T1000 (cell line): ENCODE data around the gene MRPS18A.

ENCODE experiments used
- DNase-seq: peaks from one replicate; lab custom pipeline; 2025; ENCODE audit warnings: mixed read lengths; lab: John Stamatoyannopoulos, UW

MRPS18A gene

DNA sequence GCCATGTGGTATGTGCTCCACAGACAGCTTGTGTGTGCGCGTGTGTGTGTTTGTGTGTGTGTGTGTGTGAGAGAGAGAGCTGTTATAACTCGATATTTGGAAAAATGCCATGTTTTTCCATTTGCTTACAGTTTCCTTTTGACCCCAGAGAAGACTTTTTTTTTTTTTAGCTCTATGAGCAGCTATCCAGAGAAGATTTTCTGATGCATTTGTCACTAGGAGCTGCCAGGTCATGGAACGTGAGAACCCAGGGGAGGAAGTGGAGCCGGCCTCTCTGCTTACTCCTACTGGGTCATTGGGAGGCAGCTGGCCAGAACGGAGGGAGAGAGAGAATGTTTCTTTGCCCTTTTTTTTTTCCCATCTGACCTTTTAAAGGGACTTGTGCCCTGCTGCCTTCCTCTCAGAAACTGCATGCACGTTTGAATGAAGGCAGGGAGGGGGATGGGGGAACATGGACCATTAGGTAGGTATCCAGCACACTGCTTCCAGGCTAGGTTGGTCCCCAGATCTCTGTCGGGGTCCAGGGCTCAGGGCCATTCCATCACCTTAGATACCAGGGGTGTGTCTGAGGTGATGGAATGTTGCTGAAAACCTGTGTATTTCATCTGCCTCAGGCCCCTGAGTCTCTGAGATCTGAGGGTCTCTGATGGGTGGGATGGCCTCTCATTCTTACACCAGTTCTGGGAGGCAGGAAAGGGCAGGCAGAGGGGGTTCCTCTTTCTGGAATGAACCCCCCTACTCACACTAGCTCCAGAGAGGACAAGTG is 11.2 kb upstream of the MRPS18A start:
- no peak for DNase-seq

DNA sequence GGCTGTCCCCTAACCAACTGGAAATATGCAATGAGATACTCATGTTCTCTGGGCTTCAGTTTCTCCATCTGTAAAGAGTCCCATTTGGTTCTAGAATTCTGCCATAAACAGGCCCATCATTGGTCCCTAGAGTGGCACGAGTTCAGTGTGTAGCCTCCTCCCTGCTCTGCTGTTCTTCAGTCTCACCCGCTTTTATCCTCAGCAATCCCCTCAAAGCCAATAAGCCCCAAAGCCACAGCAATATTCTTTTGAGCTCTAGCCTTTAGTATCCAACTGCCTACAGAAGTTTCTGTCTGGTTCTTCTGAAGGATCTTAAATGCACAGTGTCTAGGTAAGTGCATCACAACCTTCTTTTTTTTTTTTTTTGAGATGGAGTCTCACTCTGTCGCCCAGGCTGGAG is 9.8 kb upstream of the MRPS18A start:
- DNase-seq, result no peak

DNA sequence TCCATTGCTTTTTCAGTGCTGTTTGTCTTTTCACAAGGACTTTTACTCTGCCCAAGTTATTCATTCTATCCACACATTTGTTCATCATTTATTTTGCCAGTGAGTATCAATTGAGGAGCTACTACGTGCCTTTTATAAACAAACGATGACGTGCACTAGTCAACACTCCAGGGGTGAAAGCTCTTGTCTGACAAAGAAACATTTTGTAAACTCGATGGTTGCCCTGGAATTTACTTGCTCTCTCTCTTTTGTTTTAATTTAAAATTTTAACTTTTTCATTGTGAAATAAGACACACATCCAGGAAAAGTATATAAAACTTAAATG is 8.3 kb upstream of the MRPS18A start:
- DNase-seq, result no peak

DNA sequence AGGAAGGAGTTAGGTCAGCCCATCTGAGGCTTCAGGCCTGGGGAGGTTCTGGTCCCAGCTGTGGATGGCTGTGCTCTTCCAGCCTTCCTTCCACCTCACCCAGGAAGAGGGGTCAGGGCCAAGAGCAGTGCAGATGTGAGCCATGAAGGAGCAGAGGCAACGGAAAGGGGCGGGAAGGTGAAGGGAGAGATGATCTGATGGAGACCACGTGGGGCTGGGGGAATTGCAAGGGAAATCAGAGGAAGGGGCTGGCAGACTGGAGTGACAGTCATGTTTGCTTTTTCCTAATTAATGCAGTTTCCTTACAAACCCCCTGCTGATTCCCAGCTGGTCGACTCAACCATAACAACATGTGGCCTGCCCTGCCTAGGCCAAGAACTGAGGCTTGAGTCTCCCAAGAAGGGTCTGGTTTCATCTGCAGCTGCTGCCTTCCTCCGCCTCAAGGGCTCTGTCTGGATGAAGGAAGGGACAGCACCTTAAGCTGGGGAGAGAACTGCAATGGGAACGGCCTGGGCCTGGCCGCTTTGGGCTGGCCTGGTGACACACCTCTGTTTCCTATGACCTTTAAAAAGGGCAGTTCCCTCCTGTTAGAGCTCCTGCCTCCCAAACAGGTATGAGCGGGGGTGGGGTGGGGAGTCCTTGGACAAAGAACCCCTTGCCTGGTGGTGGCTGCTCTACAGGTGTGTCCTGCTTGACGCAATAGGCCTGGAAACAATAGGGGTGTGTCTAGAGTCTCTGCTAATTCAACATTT is 7.8 kb upstream of the MRPS18A start:
- no peak for DNase-seq

DNA sequence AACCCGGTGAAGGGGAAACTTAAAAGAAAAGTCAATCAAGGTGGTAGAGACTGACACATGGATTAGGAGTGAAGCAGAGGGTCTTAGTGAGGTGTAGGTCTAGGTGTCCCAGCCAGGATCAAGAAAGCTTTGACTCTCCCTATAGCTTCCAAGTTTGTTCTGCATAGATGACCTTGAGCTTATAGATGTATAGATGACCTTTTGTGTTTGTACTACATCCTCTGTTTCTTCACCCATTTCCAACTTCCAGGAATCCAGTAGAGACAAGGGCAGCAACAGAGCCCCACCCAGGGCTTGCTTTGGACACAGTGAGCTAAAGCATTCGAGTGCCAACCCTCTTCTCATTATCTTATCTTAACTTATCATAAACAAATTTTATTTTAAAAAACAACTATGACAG is 1.8 kb upstream of the MRPS18A start:
- DNase-seq, result no peak

DNA sequence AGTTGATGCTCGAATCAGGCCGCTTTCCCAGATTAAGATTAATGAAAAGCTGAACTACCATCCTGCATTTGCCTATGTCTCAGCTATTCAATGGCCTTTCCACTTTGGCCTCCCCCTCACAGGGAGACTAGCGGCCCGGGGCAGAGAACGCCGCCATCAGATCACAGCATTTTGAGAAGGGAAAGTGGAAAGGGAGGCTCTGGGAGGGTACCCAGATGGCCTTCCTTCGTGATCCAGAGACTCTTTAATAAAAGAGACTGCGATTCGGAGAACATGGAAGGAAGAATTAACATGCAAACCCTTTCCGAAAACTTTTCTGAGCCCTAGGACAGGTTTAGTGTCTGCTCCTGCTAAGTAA is 533 bp downstream of the MRPS18A start:
- DNase-seq, result no peak

DNA sequence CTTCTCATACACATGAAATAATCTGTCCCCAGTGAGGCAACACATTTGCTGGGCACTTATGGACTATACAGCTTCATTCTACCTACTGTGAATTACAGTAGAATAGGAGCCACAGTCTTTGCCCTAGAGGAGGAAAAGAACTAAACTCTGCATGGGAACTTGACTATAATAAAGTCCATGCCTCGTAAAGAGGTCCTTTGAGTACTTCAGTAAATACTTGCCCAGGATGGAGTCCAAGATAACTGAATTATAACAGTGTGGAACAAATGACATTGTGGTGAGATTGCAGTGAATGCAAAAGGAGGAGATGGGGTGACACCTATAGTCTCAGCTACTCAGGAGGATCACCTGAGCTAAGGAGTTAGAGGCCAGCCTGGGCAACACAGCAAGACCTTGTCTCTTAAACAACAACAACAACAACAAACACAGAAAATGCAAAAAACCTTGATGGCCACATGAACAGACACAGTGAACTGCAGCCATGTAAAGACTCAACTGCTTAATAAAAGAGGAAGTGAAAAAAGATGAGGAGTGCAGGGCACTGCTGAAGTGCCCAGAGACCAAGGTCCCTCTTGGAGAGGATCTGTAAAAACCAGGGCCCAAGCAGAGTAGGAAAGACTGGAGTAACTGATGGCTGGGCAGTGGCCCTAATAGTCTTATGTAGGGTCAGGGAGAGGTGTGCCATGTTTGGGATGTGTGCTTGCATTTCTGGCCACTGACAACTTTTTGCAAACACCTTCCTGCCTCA is 3.7 kb downstream of the MRPS18A start:
- DNase-seq, result no peak

DNA sequence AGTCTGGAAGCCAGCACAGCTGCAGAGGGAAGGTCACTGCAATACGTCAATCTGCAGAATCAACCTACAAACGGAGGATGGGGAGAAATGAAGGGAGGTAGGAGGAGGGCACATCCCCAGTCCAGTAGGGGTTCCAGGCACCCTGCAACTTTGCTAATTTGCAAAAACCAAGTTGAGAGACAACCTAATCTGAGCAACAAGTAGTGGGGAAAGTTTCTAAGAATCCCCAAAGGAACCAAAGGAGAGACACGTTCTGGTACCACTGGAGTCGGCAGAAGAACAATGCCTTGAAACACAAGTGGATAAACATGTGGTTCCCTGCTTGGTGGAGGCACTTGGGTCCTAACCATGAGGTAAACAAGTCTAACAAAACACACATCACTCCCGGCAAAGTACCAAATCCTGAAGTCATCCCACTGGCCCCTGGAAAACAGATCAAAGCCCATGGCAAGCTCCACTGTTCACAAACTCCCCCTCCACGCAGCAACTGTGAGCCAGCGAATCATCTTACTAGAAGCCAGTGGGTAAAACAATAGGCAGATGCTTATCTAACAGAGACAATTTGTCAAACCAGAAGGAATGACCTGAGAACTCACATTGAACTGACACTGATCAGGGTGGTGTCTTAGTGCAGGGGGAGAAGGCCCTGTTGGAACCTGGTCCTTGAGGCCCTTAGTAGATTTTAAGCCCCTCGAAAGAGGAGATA is 4.7 kb downstream of the MRPS18A start:
- DNase-seq, result no peak

DNA sequence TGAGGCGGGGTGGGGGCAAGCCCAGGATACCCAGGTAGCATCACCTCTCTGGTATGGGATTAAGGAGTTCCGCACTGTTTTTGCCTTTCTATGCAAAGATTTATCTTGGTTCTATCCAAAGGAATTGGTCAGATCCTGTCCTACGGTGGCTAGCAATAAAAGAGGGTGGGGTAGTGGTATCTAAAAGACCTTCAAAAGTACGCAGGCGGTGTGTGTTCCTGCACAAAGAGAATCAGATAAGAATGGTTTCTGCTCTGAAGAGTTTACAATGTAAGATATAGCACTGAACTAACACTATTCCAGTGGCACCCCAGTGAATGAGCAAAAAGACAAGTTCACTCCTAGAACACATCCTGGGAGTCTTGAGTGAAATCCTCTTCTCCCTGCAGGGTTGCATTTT is 6.3 kb downstream of the MRPS18A start:
- no peak for DNase-seq

DNA sequence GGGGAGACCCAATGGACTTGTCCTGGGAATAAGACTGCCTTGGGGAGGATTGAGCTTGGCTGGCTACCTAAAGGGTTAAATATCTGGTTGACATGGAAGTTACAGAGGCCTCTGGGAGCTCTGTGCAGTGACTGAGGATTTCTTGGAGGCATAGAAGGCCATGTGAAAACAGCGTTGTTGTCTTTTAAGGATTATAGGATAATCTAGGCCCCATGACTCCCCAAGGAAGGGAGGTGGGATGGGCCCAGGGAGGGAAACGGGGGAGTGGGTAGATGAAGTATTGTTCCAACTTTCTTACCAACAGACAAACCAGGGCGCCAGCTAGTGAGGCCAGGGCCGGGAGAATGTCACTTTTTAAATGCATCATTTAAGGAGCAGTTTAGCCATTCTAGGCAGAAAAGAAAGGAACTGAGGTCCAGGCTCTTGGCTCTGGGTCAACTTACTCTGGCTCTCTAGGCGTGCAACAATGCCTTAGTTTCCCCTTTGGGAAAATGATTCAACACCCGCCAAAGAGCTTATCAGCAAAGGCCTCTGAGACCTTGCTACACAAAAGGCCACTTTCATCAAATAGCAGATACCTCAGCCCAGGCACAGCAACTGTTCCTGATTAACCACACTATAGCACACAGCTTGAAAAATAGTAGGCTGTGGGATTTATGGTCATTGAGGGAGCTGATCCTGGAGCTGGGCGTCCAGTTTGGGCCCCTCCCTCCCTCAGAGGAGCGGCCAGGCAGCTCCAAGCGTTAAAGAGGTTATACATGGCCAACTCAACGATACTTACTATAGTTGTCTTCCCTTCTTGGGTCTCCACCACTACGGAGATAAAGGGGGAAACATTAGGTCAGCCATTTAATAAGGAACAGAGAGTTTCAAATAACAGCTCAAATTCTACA is 7.0 kb downstream of the MRPS18A start:
- no peak for DNase-seq

DNA sequence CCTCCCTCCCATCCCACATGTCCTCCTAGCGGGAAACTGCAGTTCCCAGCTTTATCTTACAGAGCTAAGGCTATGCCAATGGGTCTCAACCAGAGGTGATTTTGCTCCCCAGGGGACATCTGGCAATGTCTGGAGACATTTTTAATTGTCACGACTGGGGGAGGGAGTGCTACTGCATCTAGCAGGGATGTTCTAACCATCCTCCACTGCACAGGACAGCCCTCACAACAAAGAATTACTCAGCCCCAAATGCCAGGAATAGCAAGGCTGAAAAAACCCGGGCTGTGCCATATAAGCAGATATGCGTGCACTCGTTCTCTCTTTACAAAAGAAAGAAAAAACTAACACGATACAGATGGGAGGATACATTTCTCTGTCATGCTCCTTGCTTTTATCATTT is 8.5 kb downstream of the MRPS18A start:
- no peak for DNase-seq

DNA sequence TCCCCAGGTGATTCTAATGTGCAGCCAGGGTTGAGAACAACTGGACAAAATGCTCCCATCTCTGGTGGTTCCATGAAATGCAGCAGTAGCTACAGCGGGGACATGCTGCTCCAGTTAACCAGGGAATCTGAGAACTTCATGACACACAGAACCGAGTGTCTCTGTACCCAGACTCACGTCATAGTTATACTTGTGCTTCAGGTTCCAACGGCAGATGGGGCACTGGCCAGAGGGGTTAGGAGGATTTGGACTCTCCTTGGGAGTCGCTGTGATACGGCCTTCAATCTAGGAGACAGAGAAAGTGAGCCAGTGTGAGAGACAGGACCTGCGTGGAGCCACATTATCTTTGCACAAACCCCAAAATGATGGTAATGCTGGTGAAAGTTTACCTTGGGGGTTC is 9.2 kb downstream of the MRPS18A start:
- no peak for DNase-seq

DNA sequence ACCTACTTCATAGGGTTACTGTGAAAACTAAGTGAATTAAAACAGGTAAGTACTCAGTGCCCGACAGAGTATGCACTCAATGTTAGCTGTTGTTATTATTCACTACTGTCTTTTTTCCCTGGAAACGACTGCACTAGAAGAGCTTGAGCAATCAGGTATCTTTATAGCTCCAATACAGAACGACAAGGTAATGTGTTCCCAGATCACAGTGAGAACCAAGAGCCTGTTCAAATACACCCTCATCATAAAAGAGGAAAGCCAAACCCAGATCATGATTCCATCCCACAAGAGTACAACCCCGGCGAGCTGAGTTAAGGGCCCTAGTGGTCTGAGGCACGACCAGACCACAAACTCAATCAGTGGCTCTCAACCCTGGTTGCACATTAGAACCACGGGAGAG is 9.8 kb downstream of the MRPS18A start:
- DNase-seq, result no peak

DNA sequence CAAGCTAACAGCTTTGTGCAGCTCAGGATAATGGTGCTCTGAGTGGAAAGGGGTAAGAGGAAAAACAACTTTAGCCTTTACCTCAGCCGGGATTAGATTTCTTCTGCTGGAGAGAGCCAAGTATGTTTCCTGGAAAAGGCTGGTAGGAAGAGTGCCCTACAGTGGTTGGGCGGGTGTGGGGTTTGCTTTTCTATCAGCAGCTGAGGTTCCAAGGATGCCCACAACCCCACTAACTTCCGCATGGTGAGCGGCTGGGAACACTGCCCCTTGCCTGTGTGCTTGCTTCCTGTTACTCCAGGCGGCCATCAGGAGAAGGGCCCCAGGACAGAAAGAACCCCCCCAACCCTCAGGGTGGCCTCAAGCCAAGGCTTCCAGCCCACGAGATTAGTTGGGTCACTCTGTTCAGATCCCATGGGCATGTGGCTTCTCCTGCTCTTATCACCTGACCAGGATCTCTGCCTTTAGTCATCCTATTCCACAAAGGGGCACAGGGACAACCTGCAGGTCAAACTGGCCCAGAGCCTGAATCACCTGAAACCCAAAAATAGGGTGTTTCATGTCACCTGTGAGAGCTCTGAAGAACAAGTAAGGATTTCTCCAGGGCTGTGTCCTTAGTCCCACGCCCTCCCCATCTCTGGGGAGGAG is 10.5 kb downstream of the MRPS18A start:
- DNase-seq, result no peak

DNA sequence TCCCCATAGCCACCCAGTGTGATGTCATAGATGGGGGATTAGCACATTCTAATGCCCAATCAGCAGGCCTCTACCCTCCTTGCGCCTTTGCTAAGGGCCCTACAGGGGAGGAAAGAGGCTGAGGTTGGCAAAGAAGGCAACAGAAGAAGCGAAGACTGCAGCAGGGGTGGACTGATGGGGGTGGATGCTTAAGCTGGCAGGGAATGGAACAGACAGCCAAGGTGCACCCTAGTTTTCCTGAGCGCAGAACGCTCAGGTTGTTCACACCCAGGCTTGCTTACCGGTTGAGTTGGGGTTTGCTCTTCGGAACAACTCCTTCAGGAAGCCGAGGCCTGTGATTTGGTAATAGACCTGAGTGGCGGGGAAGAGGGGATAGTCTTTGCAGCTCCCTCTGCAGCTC is 12.7 kb downstream of the MRPS18A start:
- DNase-seq, result no peak

DNA sequence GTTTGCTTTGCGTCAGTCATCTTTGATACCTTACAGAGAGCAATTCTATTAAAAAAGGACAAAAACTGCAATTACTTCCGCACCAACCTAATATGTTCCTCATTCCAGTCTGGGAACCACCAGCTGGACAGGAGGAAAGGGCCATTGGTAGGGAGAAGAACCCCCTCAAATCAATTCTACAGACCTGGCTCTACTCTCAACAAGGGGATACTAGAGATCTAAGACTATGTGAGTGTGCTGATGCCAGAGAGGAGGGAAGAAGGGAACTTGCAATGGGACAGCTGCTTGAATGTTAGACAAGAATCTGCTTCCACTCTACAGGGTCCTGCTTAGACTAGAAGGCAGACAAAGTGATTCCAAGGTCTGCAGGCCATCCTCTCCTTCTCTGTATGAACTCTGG is 13.3 kb downstream of the MRPS18A start:
- no peak for DNase-seq

DNA sequence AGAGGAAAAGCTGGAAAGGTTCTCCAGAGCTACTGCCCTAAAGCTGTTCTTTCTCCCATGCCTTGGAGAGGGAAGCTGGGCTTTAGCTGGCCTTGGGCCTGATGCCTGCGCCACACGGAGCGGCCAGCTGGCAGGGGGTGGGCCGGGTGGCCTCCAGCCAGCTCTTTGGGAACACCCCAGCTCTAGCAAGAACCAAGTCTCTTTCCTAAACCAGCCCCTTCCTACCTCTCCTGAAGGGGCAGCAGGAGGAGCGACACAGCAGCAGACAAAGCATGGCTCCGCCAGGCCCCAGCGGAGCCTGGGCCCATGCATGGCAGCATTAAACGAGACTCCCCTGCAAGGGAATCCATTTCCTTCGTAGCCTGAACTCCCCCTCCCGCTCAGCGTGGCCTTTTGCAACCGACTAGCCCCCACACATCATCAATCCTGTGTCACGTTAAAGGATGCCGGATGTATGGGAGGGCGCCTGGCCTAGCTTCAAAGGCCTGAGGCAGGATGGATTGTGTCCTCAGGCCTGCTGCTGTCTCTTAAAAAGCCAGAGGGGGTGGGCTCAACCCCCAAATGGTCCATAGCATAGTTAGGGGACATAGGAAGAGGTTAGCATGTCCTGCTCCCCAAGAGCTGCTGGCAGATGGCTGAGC is 14.0 kb downstream of the MRPS18A start:
- no peak for DNase-seq

DNA sequence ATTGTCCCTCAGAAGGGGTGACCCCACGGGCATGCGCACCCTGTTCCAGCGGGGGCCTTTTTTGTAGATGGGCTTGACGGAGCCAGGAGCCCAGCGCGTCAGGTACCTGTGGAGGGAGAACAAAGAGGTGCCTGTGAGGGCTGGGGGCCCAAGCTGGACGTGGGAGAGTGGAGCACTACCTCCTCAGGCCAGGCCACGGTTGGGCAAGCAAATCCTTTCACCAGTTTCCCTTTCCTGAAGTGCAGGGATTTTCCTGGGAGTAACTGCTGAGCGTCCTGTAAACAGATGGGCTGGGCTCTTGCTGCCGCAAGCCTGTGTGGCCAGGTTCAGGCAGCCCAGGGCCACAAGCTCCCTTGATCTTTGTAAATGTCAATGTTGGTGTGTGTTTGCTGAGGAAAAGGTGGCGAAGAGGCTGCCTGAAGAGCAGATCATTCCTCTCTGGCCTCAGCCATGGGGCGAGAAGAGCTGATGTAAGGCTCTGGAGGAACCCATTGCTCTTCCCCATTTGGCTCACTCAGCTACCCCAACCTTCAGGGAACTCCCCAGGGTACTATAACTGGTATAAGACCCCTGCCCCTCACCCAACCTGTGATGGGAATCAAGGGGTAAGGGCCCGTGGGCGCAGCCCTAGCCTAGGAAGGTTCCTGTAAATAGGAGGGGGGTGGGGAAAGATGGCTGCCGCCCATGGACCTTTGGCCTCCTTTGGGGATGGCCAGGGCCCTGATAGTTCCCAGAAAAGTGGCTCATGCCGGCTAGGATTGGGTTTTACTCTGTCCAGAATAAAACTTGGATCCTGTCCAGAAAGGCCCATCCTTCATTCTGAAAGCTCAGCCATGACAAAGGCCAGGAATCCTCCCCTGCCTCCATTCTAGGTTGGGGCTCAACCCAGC is 15.5 kb downstream of the MRPS18A start:
- DNase-seq, result no peak

DNA sequence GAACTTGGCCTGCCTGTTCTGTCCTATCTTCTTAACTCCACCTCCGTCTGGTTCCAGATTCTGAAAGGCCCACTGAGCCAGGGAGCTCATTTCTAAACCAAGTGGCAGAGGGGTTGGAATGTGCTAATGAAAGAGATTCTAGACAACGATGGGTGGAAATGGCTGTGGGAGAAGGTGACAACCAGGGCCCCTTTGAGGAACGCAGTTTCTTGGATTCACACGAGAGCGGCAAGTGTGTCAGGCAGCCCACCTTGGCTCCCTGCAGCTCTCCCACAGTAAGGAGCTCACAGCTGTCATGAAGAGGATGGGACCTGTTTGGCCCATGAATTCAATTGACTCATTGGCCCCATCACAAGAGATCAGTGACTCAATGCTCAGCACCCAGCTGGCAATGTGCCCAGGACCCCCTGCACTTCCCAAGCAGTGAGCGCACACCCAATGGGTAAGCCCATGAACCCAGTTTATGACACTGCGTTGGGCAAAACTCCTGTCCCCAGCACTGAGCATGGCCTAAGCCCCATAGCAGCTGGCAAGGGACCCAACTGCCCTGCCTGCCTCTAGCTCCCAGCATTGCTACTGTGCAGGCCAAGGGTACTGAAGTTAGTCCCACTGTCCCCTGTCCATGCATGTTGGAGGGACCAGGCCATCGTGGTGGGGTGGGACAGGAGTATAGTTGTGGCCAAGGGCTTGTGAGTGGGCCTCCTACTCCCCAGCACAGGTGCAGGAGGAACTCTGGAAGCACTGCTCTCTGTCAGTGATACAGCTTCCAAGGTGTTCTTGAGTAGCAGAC is 16.4 kb downstream of the MRPS18A start:
- DNase-seq, result no peak
